Common myeloid progenitor, CD34-positive (primary cell): Measurements from ENCODE around the gene HSPH1.
A peak's percentile ranks its signal among the peaks of the same experiment; 100 is the strongest.

Source experiments
- CTCF ChIA-PET: fragments of 350-600 bp; sonication (Branson Sonifier 250); formaldehyde crosslinking; loops from one replicate; lab custom pipeline; 2021; ENCODE audit warnings: antibody characterized with exemption; lab: Charles Lee
- POLR2A ChIA-PET: fragments of 350-600 bp; sonication (Branson Sonifier 250); formaldehyde crosslinking; loops from one replicate; lab custom pipeline; 2021; ENCODE audit warnings: antibody characterized with exemption; lab: Charles Lee
- DNase-seq, 3 donors: peaks; one replicate each; pipeline versions ENCODE4 v3.0.0 to v3.0.0-alpha.2; 2013
- H3K27ac ChIP-seq, 2 experiments: 1 replicate in 1 of 2; 2 replicates in 1 of 2; pipeline ENCODE4 v1.7.0; 2013; ENCODE audit warnings: inconsistent platforms in 2 of 2, low read length in 2 of 2, mild to moderate bottlenecking in 2 of 2, low read depth in 1 of 2, moderate library complexity in 1 of 2; ENCODE audit not compliant: severe bottlenecking in 2 of 2, insufficient read depth in 1 of 2, poor library complexity in 1 of 2
- H3K27me3 ChIP-seq, 5 experiments: replicated peaks in 2 of 5; 1 replicate in 3 of 5; 2 replicates in 2 of 5; pipeline versions ENCODE4 v1.6.1 to v1.7.0; 2013; ENCODE audit warnings: low read length in 4 of 5, mild to moderate bottlenecking in 2 of 5, moderate library complexity in 2 of 5, inconsistent platforms in 1 of 5; ENCODE audit not compliant: insufficient read depth in 5 of 5, control insufficient read depth in 4 of 5
- H3K36me3 ChIP-seq, 4 experiments: 1 replicate in 2 of 4; 2 replicates in 2 of 4; pipeline versions ENCODE4 v1.6.1 to v1.7.0; 2013; ENCODE audit warnings: low read length in 3 of 4, control low read depth in 1 of 4, mild to moderate bottlenecking in 1 of 4; ENCODE audit not compliant: control insufficient read depth in 4 of 4, insufficient read depth in 4 of 4
- H3K4me1 ChIP-seq, 4 experiments: 1 replicate in 3 of 4; 2 replicates in 1 of 4; pipeline versions ENCODE4 v1.6.1 to v1.7.1; 2013; ENCODE audit warnings: low read length in 3 of 4, mild to moderate bottlenecking in 3 of 4, control low read depth in 1 of 4, inconsistent platforms in 1 of 4, moderate library complexity in 1 of 4; ENCODE audit not compliant: control insufficient read depth in 4 of 4, insufficient read depth in 4 of 4; ENCODE audit errors: control extremely low read depth in 1 of 4
- H3K4me3 ChIP-seq, 7 experiments: 1 replicate in 4 of 7; 2 replicates in 3 of 7; pipeline versions ENCODE4 v1.5.1 to v1.7.0; 2013; ENCODE audit warnings: mild to moderate bottlenecking in 7 of 7, low read length in 6 of 7, moderate library complexity in 6 of 7, inconsistent platforms in 2 of 7, low read depth in 2 of 7, control low read depth in 1 of 7; ENCODE audit not compliant: insufficient read depth in 4 of 7, control insufficient read depth in 1 of 7; ENCODE audit errors: extremely low read depth in 1 of 7
- H3K9me3 ChIP-seq, 5 experiments: 1 replicate in 4 of 5; 2 replicates in 1 of 5; pipeline versions ENCODE4 v1.6.1 to v1.7.1; 2013; ENCODE audit warnings: low read length in 4 of 5, mild to moderate bottlenecking in 2 of 5, inconsistent platforms in 1 of 5, low read depth in 1 of 5, moderate library complexity in 1 of 5; ENCODE audit not compliant: control insufficient read depth in 4 of 5, insufficient read depth in 2 of 5; ENCODE audit errors: control extremely low read depth in 1 of 5
- WGBS: methylation state at CpG from one replicate; pipeline ENCODE4 v1.1.5; 2013; ENCODE audit not compliant: insufficient coverage; 5-methylcytosine and 5-hydroxymethylcytosine counted together

Gene HSPH1

DNA sequence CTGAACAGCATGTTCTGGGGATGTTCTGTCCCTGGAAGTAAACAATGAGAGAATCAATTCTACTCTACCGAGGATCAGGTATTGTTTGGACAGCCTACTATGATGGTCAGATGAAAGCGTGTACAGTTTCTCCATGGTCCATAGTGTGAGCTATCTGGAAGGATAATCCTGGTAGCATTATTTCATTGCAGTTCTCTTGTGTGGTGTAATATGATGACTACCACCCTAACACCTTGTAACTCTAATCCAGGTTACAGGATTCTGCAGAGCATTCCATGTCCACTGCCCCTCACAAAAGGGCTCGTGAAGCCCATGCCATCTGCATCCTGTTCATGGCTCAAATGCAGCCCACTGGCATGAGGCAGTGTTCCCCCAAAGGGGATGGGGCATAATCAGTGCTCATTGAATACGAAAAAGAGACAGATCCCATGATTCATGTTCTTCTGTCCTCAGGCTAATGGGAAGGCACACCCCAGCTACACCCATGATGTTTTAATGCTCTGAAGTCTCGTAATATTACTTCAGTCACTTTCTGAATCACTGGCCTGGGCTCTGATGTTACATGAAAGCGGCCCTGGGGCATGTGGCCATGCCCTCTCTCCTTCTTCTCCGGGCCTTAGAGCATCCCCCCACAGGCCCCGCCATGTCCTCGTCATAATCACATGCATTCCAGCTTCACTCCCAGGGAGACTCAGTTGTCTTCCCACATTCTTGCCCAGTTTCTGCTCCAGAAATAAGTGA, 68.4 kb downstream of the HSPH1 start:
- 97% methylated on average over 7 of the region's 9 CpGs for WGBS
- H3K9me3 ChIP-seq: no peaks in the 10 kb centered on the region
- DNase-seq: no peak
- CTCF ChIA-PET: no interaction called here
- POLR2A ChIA-PET: no interaction called here
- H3K36me3 ChIP-seq: no peaks in the 10 kb centered on the region
- no peak overlapping the region for H3K27ac ChIP-seq
- H3K4me3 ChIP-seq: no peak overlapping the region
- peaks cover 0 to 6% (median 0%) of the 10 kb centered on the region in 5 experiments for H3K27me3 ChIP-seq
- H3K4me1 ChIP-seq: peaks cover 0 to 7% (median 4%) of the 10 kb centered on the region in 4 experiments

GRCh38 chr13:31092646-31093045, 69.1 kb downstream of the HSPH1 start:
- DNase-seq: no peak
- H3K9me3 ChIP-seq: no peaks in the 10 kb centered on the region
- no peaks in the 10 kb centered on the region for H3K36me3 ChIP-seq
- H3K4me1 ChIP-seq: peaks cover 0 to 7% (median 4%) of the 10 kb centered on the region in 4 experiments
- CTCF ChIA-PET: no interaction called here
- 100% methylated on average over 3 of the region's 5 CpGs for WGBS
- no peak overlapping the region for H3K27ac ChIP-seq
- no peak overlapping the region for H3K4me3 ChIP-seq
- POLR2A ChIA-PET: no interaction called here
- peaks cover 0 to 6% (median 0%) of the 10 kb centered on the region in 5 experiments for H3K27me3 ChIP-seq

DNA sequence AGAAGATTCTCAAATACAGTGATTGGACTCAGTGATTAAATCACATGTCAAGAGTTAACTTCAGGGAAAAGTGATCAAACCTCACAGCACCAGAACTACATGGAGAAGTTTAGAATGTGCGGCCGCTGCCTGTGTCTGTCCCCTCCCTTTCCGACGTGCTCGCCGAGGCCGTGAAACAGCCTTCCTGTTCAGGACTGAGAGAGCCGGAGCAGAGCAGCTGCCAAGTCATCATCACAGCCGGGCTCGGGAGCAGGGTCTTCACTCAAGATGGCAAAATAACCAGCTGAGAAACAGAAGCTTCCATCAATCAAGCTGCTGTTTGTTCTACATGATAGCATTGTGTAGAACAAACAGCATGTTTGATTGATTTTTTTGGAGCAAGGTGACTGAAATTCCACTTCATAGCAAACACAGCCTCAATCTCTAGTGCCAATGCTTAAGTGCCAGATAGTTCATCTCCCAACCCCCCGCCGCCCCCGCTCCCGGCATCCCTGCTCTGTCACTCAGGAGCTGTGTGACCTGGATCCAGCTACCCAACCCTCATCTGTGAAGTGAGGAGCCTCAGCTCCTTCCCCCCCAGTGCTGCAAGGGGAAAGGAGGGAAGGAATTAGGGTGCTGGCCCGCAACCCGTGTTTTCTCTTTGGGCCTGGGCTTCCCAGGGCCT, 70.6 kb downstream of the HSPH1 start:
- peak; percentile 12 to 51 (median 50) for DNase-seq
- POLR2A ChIA-PET: no interaction called here
- Histone ChIP-seq H3K27me3 (peaks cover 0 to 2% (median 0%) of the 10 kb centered on the region in 5 experiments), H3K9me3 (no peaks in the 10 kb centered on the region), H3K4me1 (peaks cover 0 to 7% (median 4%) of the 10 kb centered on the region in 4 experiments), H3K27ac (no peak overlapping the region), H3K36me3 (no peaks in the 10 kb centered on the region), H3K4me3 (peak overlapping the region in 2 of 7 experiments; percentile 7 to 34)
- CTCF ChIA-PET: no interaction called here
- 25% methylated on average over 9 of the region's 16 CpGs for WGBS

DNA sequence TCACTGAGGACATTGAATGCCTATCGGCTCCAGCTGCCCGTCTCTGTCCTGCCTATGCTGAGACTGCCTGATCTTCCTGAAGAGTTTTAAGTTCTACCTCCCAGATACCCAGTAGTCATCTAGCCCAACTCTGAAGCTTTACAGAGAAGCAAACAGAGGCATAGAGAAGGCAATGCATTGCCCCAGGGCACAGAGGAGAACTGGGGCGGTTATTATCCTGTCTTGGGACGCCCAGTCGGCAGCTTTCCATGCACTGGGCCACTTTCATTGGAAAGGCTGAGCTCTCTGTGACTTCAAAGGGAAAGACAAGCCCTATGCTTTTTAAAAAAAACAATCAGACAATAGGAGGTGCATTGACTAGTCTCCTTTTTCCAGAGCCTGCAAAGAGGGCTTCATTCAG, 71.6 kb downstream of the HSPH1 start:
- POLR2A ChIA-PET: no interaction called here
- Histone ChIP-seq H3K36me3 (no peaks in the 10 kb centered on the region), H3K4me1 (peaks cover 0 to 7% (median 4%) of the 10 kb centered on the region in 4 experiments), H3K27ac (no peak overlapping the region), H3K9me3 (no peaks in the 10 kb centered on the region), H3K27me3 (peaks cover 0 to 8% (median 2%) of the 10 kb centered on the region in 5 experiments), H3K4me3 (no peak overlapping the region)
- DNase-seq: no peak
- WGBS: 83% methylated on average over 5 of the region's 5 CpGs
- CTCF ChIA-PET: interaction anchor here (0.5 to 1.5 kb wide), 3 partner anchors 13 to 112 kb away, joined by 3 read pairs; no protein-coding TSS in a partner anchor

DNA sequence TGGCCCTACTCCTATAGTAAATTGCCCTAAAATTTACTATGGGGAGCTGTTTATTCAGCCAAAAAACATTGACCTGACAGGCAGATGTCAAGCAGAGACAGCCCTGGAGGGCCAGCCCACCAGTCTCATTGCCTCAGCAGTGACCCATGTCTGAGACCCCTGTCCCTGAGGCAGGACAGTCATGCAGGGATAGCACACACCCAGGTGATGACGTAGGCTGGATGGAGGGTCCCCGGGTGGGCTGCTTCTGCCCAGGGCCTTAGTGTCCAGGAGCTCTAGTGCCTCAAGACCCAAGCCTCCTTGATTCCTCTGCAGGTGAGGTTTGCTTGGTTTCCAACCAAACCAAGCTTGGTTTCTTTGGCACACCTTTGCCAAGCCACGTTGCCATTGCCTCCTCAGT, 72.1 kb downstream of the HSPH1 start:
- Histone ChIP-seq H3K27ac (no peak overlapping the region), H3K4me1 (peaks cover 0 to 7% (median 4%) of the 10 kb centered on the region in 4 experiments), H3K36me3 (no peaks in the 10 kb centered on the region), H3K27me3 (peaks cover 0 to 8% (median 2%) of the 10 kb centered on the region in 5 experiments), H3K9me3 (no peaks in the 10 kb centered on the region), H3K4me3 (no peak overlapping the region)
- ChIA-PET CTCF (interaction anchor here (1.1 to 1.5 kb wide), 2 partner anchors 12 to 16 kb away, joined by 3 read pairs; no protein-coding TSS in a partner anchor), POLR2A (no interaction called here)
- 100% methylated on average over 3 of the region's 3 CpGs for WGBS
- DNase-seq: no peak

GRCh38 chr13:31088826-31089420, 72.8 kb downstream of the HSPH1 start:
- 100% methylated on average over 4 of the region's 8 CpGs for WGBS
- ChIA-PET POLR2A (no interaction called here), CTCF (interaction anchor here (1.1 to 1.5 kb wide), 2 partner anchors 12 to 17 kb away, joined by 3 read pairs; no protein-coding TSS in a partner anchor)
- Histone ChIP-seq H3K9me3 (no peaks in the 10 kb centered on the region), H3K27me3 (peaks cover 0 to 10% (median 2%) of the 10 kb centered on the region in 5 experiments), H3K27ac (no peak overlapping the region), H3K4me3 (no peak overlapping the region), H3K36me3 (no peaks in the 10 kb centered on the region), H3K4me1 (peaks cover 0 to 7% (median 4%) of the 10 kb centered on the region in 4 experiments)
- DNase-seq: no peak
